Panc1 (cell line): ENCODE data around the gene PSMB11. TPM values are rescaled to one million over a fixed set of nuclear protein-coding genes. Genes with fewer than 3 reads are reported as not detected.

Source experiments
- ATAC-seq: fragments of 200-7000 bp; cut with Tn5 transposase; 2 replicates; pipeline ENCODE4 v1.9.1; 2020; ENCODE audit warnings: mild to moderate bottlenecking, moderate library complexity
- BruUV-seq: library from RNA; stranded (reverse); fragments of 400-500 nt; replicated peaks from 2 replicates; lab custom pipeline; 2021; lab: Mats Ljungman, UMichigan
- CTCF ChIA-PET: fragments of 300-600 bp; sonication (Branson Sonifier 250); formaldehyde crosslinking; loops from one replicate; lab custom pipeline; 2022; ENCODE audit warnings: antibody characterized with exemption; lab: Charles Lee
- POLR2A ChIA-PET: fragments of 300-600 bp; sonication (Branson Sonifier 250); formaldehyde crosslinking; loops from one replicate; lab custom pipeline; 2022; ENCODE audit warnings: antibody characterized with exemption; lab: Charles Lee
- DNase-seq: peaks from one replicate; pipeline ENCODE4 v3.0.0-alpha.2; 2010; ENCODE audit warnings: low read depth, low spot score
- H3K27ac ChIP-seq: 2 replicates; pipeline ENCODE4 v1.5.1; 2011; ENCODE audit warnings: mild to moderate bottlenecking, low read length, inconsistent platforms
- H3K27me3 ChIP-seq: fragments of 200-500 bp; sonication (Bioruptor generic); 2 replicates; pipeline ENCODE4 v1.6.0; 2014; ENCODE audit warnings: low read length, inconsistent platforms; ENCODE audit not compliant: control insufficient read depth, insufficient read depth
- H3K36me3 ChIP-seq: fragments of 200-500 bp; sonication (Bioruptor generic); 2 replicates; pipeline ENCODE4 v1.5.1; 2014; ENCODE audit warnings: inconsistent platforms, mild to moderate bottlenecking, low read length, moderate library complexity; ENCODE audit not compliant: control insufficient read depth, insufficient read depth
- H3K4me1 ChIP-seq: 2 replicates; pipeline ENCODE4 v1.5.1; 2011; ENCODE audit warnings: inconsistent platforms, mild to moderate bottlenecking, low read length, moderate library complexity; ENCODE audit not compliant: control insufficient read depth, insufficient read depth
- H3K4me3 ChIP-seq, 2 experiments: 2 replicates each; pipeline ENCODE4 v1.5.1; 2011 to 2012; ENCODE audit warnings: low read depth in 2 of 2, low read length in 2 of 2, mild to moderate bottlenecking in 2 of 2, inconsistent platforms in 1 of 2, moderate library complexity in 1 of 2
- H3K9me3 ChIP-seq: fragments of 200-500 bp; sonication (Bioruptor generic); 2 replicates; pipeline ENCODE4 v1.5.1; 2014; ENCODE audit warnings: low read depth, mild to moderate bottlenecking, inconsistent platforms, low read length, moderate library complexity; ENCODE audit not compliant: control insufficient read depth, insufficient read depth
- POLR2AphosphoS5 ChIP-seq: IDR thresholded peaks from 2 replicates; pipeline ENCODE4 v1.6.1; 2012; ENCODE audit warnings: mild to moderate bottlenecking, low read depth, low read length, moderate library complexity
- SIN3A ChIP-seq: IDR thresholded peaks from 2 replicates; pipeline ENCODE4 v1.6.1; 2012; ENCODE audit warnings: low read depth, mild to moderate bottlenecking, low read length, moderate library complexity, borderline replicate concordance; ENCODE audit not compliant: insufficient read depth
- TCF7L2 ChIP-seq: IDR thresholded peaks from 2 replicates; pipeline ENCODE4 v1.6.1; 2011; ENCODE audit warnings: mild to moderate bottlenecking, low read depth, low read length, inconsistent platforms
- in situ Hi-C: cut with HindIII; loops from 2 replicates; pipeline ENCODE4 v1.10.0; 2016; ENCODE audit warnings: low sequenced_read_pairs, low pct_unique_long_range_greater_than_20kb
- intact Hi-C: fragments of 100-400 bp; cut with micrococcal nuclease; formaldehyde crosslinking; loops from one replicate; pipeline ENCODE4 v1.10.0; 2022; ENCODE audit not compliant: unreplicated experiment
- total RNA-seq: library from RNA; stranded (reverse); gene quantifications from one replicate; pipeline ENCODE4 v1.2.1, GENCODE V29; 2021; ENCODE audit not compliant: unreplicated experiment
- TF ChIP-seq, protein P1 (sequence below): fragments of 450-650 bp; IDR thresholded peaks from 2 replicates; pipeline ENCODE4 v1.5.1; 2017; ENCODE audit warnings: mild to moderate bottlenecking
- TF ChIP-seq, protein P2 (sequence below), 2 experiments: IDR thresholded peaks; 2 replicates each; pipeline ENCODE4 v1.6.1; 2011 to 2012; ENCODE audit warnings: low read depth in 2 of 2, control low read depth in 1 of 2, low read length in 1 of 2, mild to moderate bottlenecking in 1 of 2, moderate library complexity in 1 of 2; ENCODE audit not compliant: insufficient read depth in 1 of 2

The PSMB11 gene
- total RNA-seq, 1 experiment from 2014 or later = not detected

- ChIA-PET CTCF (interaction anchor here (0.7 kb wide), 1 partner anchor 22 kb away, joined by 4 read pairs; no protein-coding TSS in a partner anchor), POLR2A (no interaction called here)
These were observed 30.0 kb downstream of the PSMB11 start for GRCh38 chr14:23071921-23072539.

GRCh38 chr14:23074906-23075305 is 32.9 kb downstream of the PSMB11 start:
- CTCF ChIA-PET = interaction anchor here (0.7 kb wide), 1 partner anchor 824 kb away, joined by 7 read pairs; no protein-coding TSS in a partner anchor
- H3K4me1 ChIP-seq = peaks cover 21% of the 10 kb centered on the region
- intact Hi-C loops = no loop called here
- peaks cover 35% of the 10 kb centered on the region for H3K36me3 ChIP-seq
- POLR2A ChIA-PET = no interaction called here
- H3K27ac ChIP-seq = no peak overlapping the region
- in situ Hi-C loops = no loop called here
- H3K4me3 ChIP-seq = no peak overlapping the region
- TF ChIP-seq, protein P1, sequence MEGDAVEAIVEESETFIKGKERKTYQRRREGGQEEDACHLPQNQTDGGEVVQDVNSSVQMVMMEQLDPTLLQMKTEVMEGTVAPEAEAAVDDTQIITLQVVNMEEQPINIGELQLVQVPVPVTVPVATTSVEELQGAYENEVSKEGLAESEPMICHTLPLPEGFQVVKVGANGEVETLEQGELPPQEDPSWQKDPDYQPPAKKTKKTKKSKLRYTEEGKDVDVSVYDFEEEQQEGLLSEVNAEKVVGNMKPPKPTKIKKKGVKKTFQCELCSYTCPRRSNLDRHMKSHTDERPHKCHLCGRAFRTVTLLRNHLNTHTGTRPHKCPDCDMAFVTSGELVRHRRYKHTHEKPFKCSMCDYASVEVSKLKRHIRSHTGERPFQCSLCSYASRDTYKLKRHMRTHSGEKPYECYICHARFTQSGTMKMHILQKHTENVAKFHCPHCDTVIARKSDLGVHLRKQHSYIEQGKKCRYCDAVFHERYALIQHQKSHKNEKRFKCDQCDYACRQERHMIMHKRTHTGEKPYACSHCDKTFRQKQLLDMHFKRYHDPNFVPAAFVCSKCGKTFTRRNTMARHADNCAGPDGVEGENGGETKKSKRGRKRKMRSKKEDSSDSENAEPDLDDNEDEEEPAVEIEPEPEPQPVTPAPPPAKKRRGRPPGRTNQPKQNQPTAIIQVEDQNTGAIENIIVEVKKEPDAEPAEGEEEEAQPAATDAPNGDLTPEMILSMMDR = no peak
- TF ChIP-seq, protein P2, sequence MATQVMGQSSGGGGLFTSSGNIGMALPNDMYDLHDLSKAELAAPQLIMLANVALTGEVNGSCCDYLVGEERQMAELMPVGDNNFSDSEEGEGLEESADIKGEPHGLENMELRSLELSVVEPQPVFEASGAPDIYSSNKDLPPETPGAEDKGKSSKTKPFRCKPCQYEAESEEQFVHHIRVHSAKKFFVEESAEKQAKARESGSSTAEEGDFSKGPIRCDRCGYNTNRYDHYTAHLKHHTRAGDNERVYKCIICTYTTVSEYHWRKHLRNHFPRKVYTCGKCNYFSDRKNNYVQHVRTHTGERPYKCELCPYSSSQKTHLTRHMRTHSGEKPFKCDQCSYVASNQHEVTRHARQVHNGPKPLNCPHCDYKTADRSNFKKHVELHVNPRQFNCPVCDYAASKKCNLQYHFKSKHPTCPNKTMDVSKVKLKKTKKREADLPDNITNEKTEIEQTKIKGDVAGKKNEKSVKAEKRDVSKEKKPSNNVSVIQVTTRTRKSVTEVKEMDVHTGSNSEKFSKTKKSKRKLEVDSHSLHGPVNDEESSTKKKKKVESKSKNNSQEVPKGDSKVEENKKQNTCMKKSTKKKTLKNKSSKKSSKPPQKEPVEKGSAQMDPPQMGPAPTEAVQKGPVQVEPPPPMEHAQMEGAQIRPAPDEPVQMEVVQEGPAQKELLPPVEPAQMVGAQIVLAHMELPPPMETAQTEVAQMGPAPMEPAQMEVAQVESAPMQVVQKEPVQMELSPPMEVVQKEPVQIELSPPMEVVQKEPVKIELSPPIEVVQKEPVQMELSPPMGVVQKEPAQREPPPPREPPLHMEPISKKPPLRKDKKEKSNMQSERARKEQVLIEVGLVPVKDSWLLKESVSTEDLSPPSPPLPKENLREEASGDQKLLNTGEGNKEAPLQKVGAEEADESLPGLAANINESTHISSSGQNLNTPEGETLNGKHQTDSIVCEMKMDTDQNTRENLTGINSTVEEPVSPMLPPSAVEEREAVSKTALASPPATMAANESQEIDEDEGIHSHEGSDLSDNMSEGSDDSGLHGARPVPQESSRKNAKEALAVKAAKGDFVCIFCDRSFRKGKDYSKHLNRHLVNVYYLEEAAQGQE (IDR thresholded peaks at IDR 0.05; ENCODE audit: insufficient read depth in 1 of 2, low read depth in 2 of 2, low read length in 1 of 2) = no peak
- TF ChIP-seq SIN3A (no peak), TCF7L2 (no peak), POLR2AphosphoS5 (no peak)
- no peaks in the 10 kb centered on the region for H3K9me3 ChIP-seq
- DNase-seq (no peak), ATAC-seq (no peak)
- no TSS peak for BruUV-seq
- H3K27me3 ChIP-seq = no peaks in the 10 kb centered on the region

More at GRCh38 chr14:23071921-23072539, 30.0 kb downstream of the PSMB11 start:
- Histone ChIP-seq H3K9me3 (no peaks in the 10 kb centered on the region), H3K27me3 (no peaks in the 10 kb centered on the region), H3K36me3 (peaks cover 26% of the 10 kb centered on the region), H3K4me1 (peaks cover 16% of the 10 kb centered on the region), H3K27ac (peak overlapping the region; percentile 96), H3K4me3 (peak overlapping the region in 1 of 2 experiments; percentile 95; a peak in 2 of 4 replicates)
- TF ChIP-seq TCF7L2 = no peak
- no peak for TF ChIP-seq SIN3A
- TF ChIP-seq POLR2AphosphoS5 = no peak
- TF ChIP-seq, protein P1 = no peak
- TF ChIP-seq, protein P2 (IDR thresholded peaks at IDR 0.05; ENCODE audit: insufficient read depth in 1 of 2, low read depth in 2 of 2, low read length in 1 of 2) = no peak
- intact Hi-C loops = no loop called here
- ATAC-seq (peak; percentile 14; the same call in 1 of the 2 replicates), DNase-seq (no peak)
- in situ Hi-C loops = no loop called here
- no TSS peak for BruUV-seq
